Mesodermal cell (in vitro differentiated cells): ENCODE measurements around the gene GON7.
A peak's percentile ranks its signal among the peaks of the same experiment; 100 is the strongest.
"Not testable (repeated sequence)": the region's sequence is repeated elsewhere in the genome, so short reads cannot be mapped to it uniquely, and the experiment has no call there.

Experiments
- H3K27ac ChIP-seq: 2 replicates; pipeline ENCODE4 v1.7.0; 2013; ENCODE audit warnings: mild to moderate bottlenecking, low read depth, low read length, moderate library complexity; ENCODE audit not compliant: severe bottlenecking
- H3K36me3 ChIP-seq: 2 replicates; pipeline ENCODE4 v1.7.1; 2013; ENCODE audit warnings: mild to moderate bottlenecking, low read length, moderate library complexity; ENCODE audit not compliant: control insufficient read depth, insufficient read depth
- H3K4me1 ChIP-seq: one replicate; pipeline ENCODE4 v1.7.1; 2013; ENCODE audit warnings: mild to moderate bottlenecking, low read length; ENCODE audit not compliant: insufficient read depth, control insufficient read depth, poor library complexity, severe bottlenecking
- H3K4me3 ChIP-seq: 2 replicates; pipeline ENCODE4 v1.7.0; 2013; ENCODE audit warnings: low read length, control low read depth, mild to moderate bottlenecking; ENCODE audit not compliant: insufficient read depth, poor library complexity, severe bottlenecking; ENCODE audit errors: extremely low read depth
- H3K9me3 ChIP-seq: 2 replicates; pipeline ENCODE4 v1.7.1; 2013; ENCODE audit warnings: mild to moderate bottlenecking, low read length, moderate library complexity; ENCODE audit not compliant: control insufficient read depth
- WGBS, 2 experiments: methylation state at CpG; one replicate each; pipeline ENCODE4 v1.1.5; 2013; ENCODE audit warnings: missing lambda C conversion rate in 2 of 2; ENCODE audit not compliant: insufficient coverage in 2 of 2; 5-methylcytosine and 5-hydroxymethylcytosine counted together

GON7 gene

GRCh38 chr14:93195316-93195999 lies 11.4 kb downstream of the GON7 start:
- peaks cover 12% of the 10 kb centered on the region for H3K36me3 ChIP-seq

GRCh38 chr14:93186956-93187355 lies 19.9 kb downstream of the GON7 start:
- H3K9me3 ChIP-seq, result no peaks in the 10 kb centered on the region
- peaks cover 46% of the 10 kb centered on the region for H3K36me3 ChIP-seq
- WGBS, 2 experiments, result 100% methylated on average over 1 of the region's 3 CpGs; no CpG with 5 or more reads in 1 of the 2 experiments
- H3K4me1 ChIP-seq, result peaks cover 8% of the 10 kb centered on the region
- no peak overlapping the region for H3K27ac ChIP-seq
- H3K4me3 ChIP-seq, result no peak overlapping the region

More at GRCh38 chr14:93195316-93195999, 11.4 kb downstream of the GON7 start:
- Histone ChIP-seq H3K27ac (no peak overlapping the region), H3K4me3 (no peak overlapping the region), H3K4me1 (no peaks in the 10 kb centered on the region), H3K9me3 (no peaks in the 10 kb centered on the region)
- WGBS, 2 experiments, result 75 to 82% methylated on average over 1 of the region's 1 CpG

GRCh38 chr14:93186466-93186865 lies 20.4 kb downstream of the GON7 start:
- H3K27ac ChIP-seq, result no peak overlapping the region
- H3K9me3 ChIP-seq, result no peaks in the 10 kb centered on the region
- WGBS, 2 experiments, result 91 to 95% methylated on average over 4 to 5 of the region's 6 CpGs
- H3K36me3 ChIP-seq, result peaks cover 49% of the 10 kb centered on the region
- no peak overlapping the region for H3K4me3 ChIP-seq
- H3K4me1 ChIP-seq, result peaks cover 8% of the 10 kb centered on the region

GRCh38 chr14:93185349-93185720 lies 21.5 kb downstream of the GON7 start:
- Histone ChIP-seq H3K27ac (peak overlapping the region; percentile 90), H3K36me3 (peaks cover 50% of the 10 kb centered on the region), H3K4me3 (peak overlapping the region; percentile 82), H3K4me1 (peaks cover 8% of the 10 kb centered on the region), H3K9me3 (no peaks in the 10 kb centered on the region)
- WGBS, 2 experiments, result 0% methylated on average over 8 to 9 of the region's 10 CpGs

GRCh38 chr14:93184391-93185348 lies 22.2 kb downstream of the GON7 start, which contains the start of the genes LYSET and MOAP1:
Gene LYSET (plus strand): TSS chr14:93185317. CDS start chr14:93185406, 89 bp downstream.
Gene MOAP1 (minus strand): TSS chr14:93184897. CDS start chr14:93184242, 655 bp downstream.
- no peaks in the 10 kb centered on the region for H3K9me3 ChIP-seq
- H3K36me3 ChIP-seq, result peaks cover 50% of the 10 kb centered on the region
- 0% methylated on average over 96 to 103 of the region's 124 CpGs for WGBS, 2 experiments
- H3K4me3 ChIP-seq, result peak within 1 kb of the TSS; percentile 82
- peak within 1 kb of the TSS; percentile 90 for H3K27ac ChIP-seq
- peaks cover 8% of the 10 kb centered on the region for H3K4me1 ChIP-seq

- H3K9me3 ChIP-seq, result no peaks in the 10 kb centered on the region
- H3K36me3 ChIP-seq, result peaks cover 41% of the 10 kb centered on the region
- H3K4me1 ChIP-seq, result peaks cover 8% of the 10 kb centered on the region
- 49 to 51% methylated on average over 16 to 17 of the region's 17 CpGs for WGBS, 2 experiments
- peak overlapping the region; percentile 82 for H3K4me3 ChIP-seq
- H3K27ac ChIP-seq, result no peak overlapping the region
Measured at GRCh38 chr14:93183596-93184317, 23.1 kb downstream of the GON7 start.

- no peaks in the 10 kb centered on the region for H3K36me3 ChIP-seq
- no peak overlapping the region for H3K4me3 ChIP-seq
- no peaks in the 10 kb centered on the region for H3K9me3 ChIP-seq
- no peaks in the 10 kb centered on the region for H3K4me1 ChIP-seq
- H3K27ac ChIP-seq, result no peak overlapping the region
- WGBS, 2 experiments, result 92 to 100% methylated on average over 2 to 3 of the region's 6 CpGs
Measured at GRCh38 chr14:93175492-93175891, 31.4 kb downstream of the GON7 start.

- not testable (repeated sequence) for H3K9me3 ChIP-seq, H3K36me3 ChIP-seq, H3K27ac ChIP-seq, H3K4me3 ChIP-seq, H3K4me1 ChIP-seq
- WGBS, 2 experiments, result 83 to 98% methylated on average over 3 to 4 of the region's 5 CpGs
Measured at GRCh38 chr14:93174731-93175130, 32.1 kb downstream of the GON7 start.

- Histone ChIP-seq H3K4me1 (no peaks in the 10 kb centered on the region), H3K4me3 (no peak overlapping the region), H3K36me3 (no peaks in the 10 kb centered on the region), H3K27ac (no peak overlapping the region), H3K9me3 (no peaks in the 10 kb centered on the region)
- 73% methylated on average over 7 to 8 of the region's 10 CpGs for WGBS, 2 experiments
Measured at GRCh38 chr14:93173943-93174395, 32.9 kb downstream of the GON7 start.

- H3K27ac ChIP-seq, result no peak overlapping the region
- WGBS, 2 experiments, result 89 to 100% methylated on average over 3 of the region's 4 CpGs
- no peaks in the 10 kb centered on the region for H3K9me3 ChIP-seq
- H3K4me1 ChIP-seq, result no peaks in the 10 kb centered on the region
- no peaks in the 10 kb centered on the region for H3K36me3 ChIP-seq
- no peak overlapping the region for H3K4me3 ChIP-seq
Measured at GRCh38 chr14:93171376-93171775, 35.5 kb downstream of the GON7 start.
